PC-3 (cell line): ENCODE measurements around the gene C1orf115. TPM values are rescaled to one million over a fixed set of nuclear protein-coding genes. Genes with fewer than 3 reads are reported as not detected.

ENCODE experiments used
- ATAC-seq: fragments of 200-7000 bp; cut with Tn5 transposase; 2 replicates; pipeline ENCODE4 v1.9.1; 2020; ENCODE audit warnings: mild to moderate bottlenecking, moderate library complexity
- BruUV-seq: library from RNA; stranded (reverse); fragments of 400-500 nt; replicated peaks from 2 replicates; lab custom pipeline; 2021; lab: Mats Ljungman, UMichigan
- CTCF ChIA-PET: fragments of 300-600 bp; sonication (Branson Sonifier 250); formaldehyde crosslinking; loops from one replicate; lab custom pipeline; 2022; ENCODE audit warnings: antibody characterized with exemption; lab: Charles Lee
- POLR2A ChIA-PET: fragments of 300-600 bp; sonication (Branson Sonifier 250); formaldehyde crosslinking; loops from one replicate; lab custom pipeline; 2022; ENCODE audit warnings: antibody characterized with exemption; ENCODE audit not compliant: unreplicated experiment; lab: Charles Lee
- DNase-seq: peaks from one replicate; pipeline ENCODE4 v3.0.0-alpha.2; 2015
- H2AFZ ChIP-seq: fragments of 300-600 bp; sonication (generic); 2 replicates; pipeline ENCODE4 v1.6.0; 2016; ENCODE audit warnings: antibody characterized with exemption, low read length
- H3F3A ChIP-seq: fragments of 300-600 bp; sonication (generic); one replicate; pipeline ENCODE4 v1.6.0; 2017; ENCODE audit warnings: antibody characterized with exemption, low read length, control low read depth, mild to moderate bottlenecking; ENCODE audit not compliant: unreplicated experiment
- H3K27ac ChIP-seq: fragments of 300-600 bp; sonication (generic); 2 replicates; pipeline ENCODE4 v1.5.1; 2016; ENCODE audit warnings: mild to moderate bottlenecking, low read length
- H3K27me3 ChIP-seq: fragments of 300-600 bp; sonication (generic); 2 replicates; pipeline ENCODE4 v1.6.1; 2016; ENCODE audit warnings: low read length, mixed read lengths
- H3K36me3 ChIP-seq: fragments of 300-600 bp; sonication (generic); 2 replicates; pipeline ENCODE4 v1.6.1; 2016; ENCODE audit warnings: low read depth, mixed run types, low read length, mixed read lengths
- H3K4me1 ChIP-seq: fragments of 300-600 bp; sonication (generic); 2 replicates; pipeline ENCODE4 v1.5.1; 2016; ENCODE audit warnings: low read length; ENCODE audit not compliant: insufficient read depth
- H3K4me2 ChIP-seq: fragments of 300-600 bp; sonication (generic); 2 replicates; pipeline ENCODE4 v1.6.0; 2016; ENCODE audit warnings: low read length
- H3K4me3 ChIP-seq: fragments of 300-600 bp; sonication (generic); 2 replicates; pipeline ENCODE4 v1.5.1; 2016; ENCODE audit warnings: mild to moderate bottlenecking, low read length, mixed read lengths
- H3K79me2 ChIP-seq: fragments of 300-600 bp; sonication (generic); 2 replicates; pipeline ENCODE4 v1.6.1; 2017; ENCODE audit warnings: low read length, mixed read lengths
- H3K9ac ChIP-seq: fragments of 300-600 bp; sonication (generic); 2 replicates; pipeline ENCODE4 v1.6.0; 2016; ENCODE audit warnings: mild to moderate bottlenecking, low read length
- H3K9me2 ChIP-seq: fragments of 300-600 bp; sonication (generic); replicated peaks from 2 replicates; pipeline ENCODE4 v1.6.1; 2016; ENCODE audit warnings: mixed run types, low read length, mixed read lengths
- H3K9me3 ChIP-seq: fragments of 300-600 bp; sonication (generic); 2 replicates; pipeline ENCODE4 v1.6.1; 2016; ENCODE audit warnings: low read length, mixed read lengths
- H4K20me1 ChIP-seq: fragments of 300-600 bp; sonication (generic); 2 replicates; pipeline ENCODE4 v1.6.1; 2016; ENCODE audit warnings: low read length, mixed read lengths
- CTCF ChIP-seq: fragments of 300-600 bp; sonication (generic); conservative IDR thresholded peaks from 2 replicates; pipeline ENCODE4 v1.5.1; 2017; ENCODE audit warnings: antibody characterized with exemption, low read depth, mild to moderate bottlenecking, low read length
- EZH2 ChIP-seq: fragments of 300-600 bp; sonication (generic); IDR thresholded peaks from one replicate; pipeline ENCODE4 v1.6.1; 2017; ENCODE audit warnings: antibody characterized with exemption, mild to moderate bottlenecking, low read length; ENCODE audit not compliant: unreplicated experiment
- EZH2phosphoT487 ChIP-seq: fragments of 300-600 bp; sonication (generic); IDR thresholded peaks from 2 replicates; pipeline ENCODE4 v1.6.1; 2018; ENCODE audit warnings: mild to moderate bottlenecking, antibody characterized with exemption, low read length, borderline replicate concordance
- intact Hi-C: fragments of 100-400 bp; cut with micrococcal nuclease; formaldehyde crosslinking; loops from 2 replicates; pipeline ENCODE4 v1.9.0; 2023
- total RNA-seq: library from RNA; depleted of rRNA; stranded (reverse); fragments of >200 nt; gene quantifications from 2 replicates; pipeline ENCODE4 v1.2.3, GENCODE V29; 2014

Gene C1orf115
- total RNA-seq, 1 experiment from 2014 or later, result 5.9 TPM

GRCh38 chr1:220708244-220708643 lies 18.1 kb downstream of the C1orf115 start:
- Histone ChIP-seq H3K79me2 (no peaks in the 10 kb centered on the region), H3K9me3 (no peaks in the 10 kb centered on the region), H3K36me3 (no peaks in the 10 kb centered on the region), H3K4me3 (no peak overlapping the region), H3K4me1 (no peaks in the 10 kb centered on the region), H3K4me2 (no peak overlapping the region), H3F3A (no peaks in the 10 kb centered on the region), H3K9ac (no peak overlapping the region), H2AFZ (no peak overlapping the region), H3K9me2 (no peaks in the 10 kb centered on the region), H3K27ac (no peak overlapping the region), H4K20me1 (no peaks in the 10 kb centered on the region), H3K27me3 (no peaks in the 10 kb centered on the region)
- ChIA-PET CTCF (no interaction called here), POLR2A (no interaction called here)
- no peak for ATAC-seq
- BruUV-seq, result no TSS peak
- intact Hi-C loops, result no loop called here
- no peak for DNase-seq
- TF ChIP-seq CTCF (no peak), EZH2 (no peak), EZH2phosphoT487 (no peak)

GRCh38 chr1:220708936-220709801 lies 19.0 kb downstream of the C1orf115 start:
- H3K9me3 ChIP-seq, result no peaks in the 10 kb centered on the region
- no peaks in the 10 kb centered on the region for H3F3A ChIP-seq
- no peak overlapping the region for H3K27ac ChIP-seq
- ChIA-PET CTCF (no interaction called here), POLR2A (interaction anchor here (0.6 kb wide), 1 partner anchor 24 kb away, joined by 3 read pairs; no protein-coding TSS in a partner anchor)
- H3K79me2 ChIP-seq, result no peaks in the 10 kb centered on the region
- H3K27me3 ChIP-seq, result no peaks in the 10 kb centered on the region
- H3K9ac ChIP-seq, result no peak overlapping the region
- H3K4me2 ChIP-seq, result no peak overlapping the region
- no TSS peak for BruUV-seq
- no peak overlapping the region for H2AFZ ChIP-seq
- H3K4me1 ChIP-seq, result no peaks in the 10 kb centered on the region
- DNase-seq (no peak), ATAC-seq (no peak)
- no peaks in the 10 kb centered on the region for H3K9me2 ChIP-seq
- H3K36me3 ChIP-seq, result no peaks in the 10 kb centered on the region
- H3K4me3 ChIP-seq, result no peak overlapping the region
- no peaks in the 10 kb centered on the region for H4K20me1 ChIP-seq
- intact Hi-C loops, result no loop called here
- TF ChIP-seq EZH2phosphoT487 (no peak), CTCF (no peak), EZH2 (no peak)

GRCh38 chr1:220710333-220710732 lies 20.2 kb downstream of the C1orf115 start:
- Histone ChIP-seq H3K27ac (no peak overlapping the region), H4K20me1 (no peaks in the 10 kb centered on the region), H3K36me3 (no peaks in the 10 kb centered on the region), H3K4me2 (no peak overlapping the region), H3F3A (no peaks in the 10 kb centered on the region), H2AFZ (no peak overlapping the region), H3K27me3 (no peaks in the 10 kb centered on the region), H3K9me2 (no peaks in the 10 kb centered on the region), H3K9me3 (no peaks in the 10 kb centered on the region), H3K9ac (no peak overlapping the region), H3K79me2 (no peaks in the 10 kb centered on the region), H3K4me1 (no peaks in the 10 kb centered on the region), H3K4me3 (no peak overlapping the region)
- BruUV-seq, result no TSS peak
- CTCF ChIA-PET, result no interaction called here
- intact Hi-C loops, result no loop called here
- DNase-seq (no peak), ATAC-seq (no peak)
- TF ChIP-seq CTCF (no peak), EZH2 (no peak), EZH2phosphoT487 (no peak)
- POLR2A ChIA-PET, result no interaction called here
